Smooth muscle cell (in vitro differentiated cells): ENCODE results near the gene TMEM225B. TPM values are rescaled to one million over a fixed set of nuclear protein-coding genes. Genes with fewer than 3 reads are reported as not detected.

Experiments used
- DNase-seq: peaks from one replicate; lab custom pipeline; 2025; ENCODE audit not compliant: unreplicated experiment; lab: John Stamatoyannopoulos, UW
- H2AFZ ChIP-seq: fragments of 200-600 bp; sonication (generic); 2 replicates; pipeline ENCODE4 v1.6.0; 2016; ENCODE audit warnings: antibody characterized with exemption, low read depth, mild to moderate bottlenecking
- H3F3A ChIP-seq: fragments of 200-600 bp; sonication (generic); 2 replicates; pipeline ENCODE4 v1.6.0; 2017; ENCODE audit warnings: antibody characterized with exemption, low read depth
- H3K27ac ChIP-seq: fragments of 200-600 bp; sonication (generic); 2 replicates; pipeline ENCODE4 v1.5.1; 2016; ENCODE audit warnings: low read depth, mild to moderate bottlenecking
- H3K27me3 ChIP-seq: fragments of 200-600 bp; sonication (generic); 2 replicates; pipeline ENCODE4 v1.6.1; 2016; ENCODE audit warnings: low read depth, mild to moderate bottlenecking
- H3K36me3 ChIP-seq: fragments of 200-600 bp; sonication (generic); 2 replicates; pipeline ENCODE4 v1.5.1; 2016; ENCODE audit warnings: low read depth
- H3K4me1 ChIP-seq: fragments of 200-600 bp; sonication (generic); 2 replicates; pipeline ENCODE4 v1.5.1; 2016; ENCODE audit warnings: low read depth
- H3K4me2 ChIP-seq: fragments of 200-600 bp; sonication (generic); 2 replicates; pipeline ENCODE4 v1.6.0; 2016; ENCODE audit warnings: mild to moderate bottlenecking
- H3K4me3 ChIP-seq: fragments of 200-600 bp; sonication (generic); 2 replicates; pipeline ENCODE4 v1.5.1; 2016; ENCODE audit warnings: mild to moderate bottlenecking
- H3K79me2 ChIP-seq: fragments of 200-600 bp; sonication (generic); 2 replicates; pipeline ENCODE4 v1.6.0; 2016; ENCODE audit warnings: low read depth, mild to moderate bottlenecking
- H3K9ac ChIP-seq: fragments of 200-600 bp; sonication (generic); 2 replicates; pipeline ENCODE4 v1.6.0; 2016; ENCODE audit warnings: low read depth
- H3K9me3 ChIP-seq: fragments of 200-600 bp; sonication (generic); replicated peaks from 2 replicates; pipeline ENCODE4 v1.5.1; 2016; ENCODE audit warnings: low read depth
- H4K20me1 ChIP-seq: fragments of 200-600 bp; sonication (generic); 2 replicates; pipeline ENCODE4 v1.6.0; 2016; ENCODE audit warnings: low read depth
- WGBS: methylation state at CpG from one replicate; pipeline ENCODE4 v1.1.7; 2016; ENCODE audit warnings: low lambda C conversion rate; 5-methylcytosine and 5-hydroxymethylcytosine counted together
- polyA plus RNA-seq: library from polyadenylated mRNA; unstranded; fragments of >200 nt; fragmentation: Nextera tagmentation; extraction: Ambion mirVana; gene quantifications from 2 replicates; pipeline ENCODE4 v1.2.1, GENCODE V29; 2016
- total RNA-seq: library from RNA; depleted of rRNA; stranded (reverse); fragments of >200 nt; gene quantifications from 2 replicates; pipeline ENCODE4 v1.2.3, GENCODE V29; 2014
- TF ChIP-seq, protein P1 (sequence below): fragments of 200-600 bp; sonication (generic); IDR thresholded peaks from 2 replicates; pipeline ENCODE4 v1.5.1; 2017; ENCODE audit warnings: borderline replicate concordance, mild to moderate bottlenecking, antibody characterized with exemption; ENCODE audit not compliant: insufficient read depth, poor library complexity, severe bottlenecking

The TMEM225B gene
- total and polyA plus RNA-seq, 2 experiments from 2014 or later, result 4.7 to 5.4 TPM

DNA sequence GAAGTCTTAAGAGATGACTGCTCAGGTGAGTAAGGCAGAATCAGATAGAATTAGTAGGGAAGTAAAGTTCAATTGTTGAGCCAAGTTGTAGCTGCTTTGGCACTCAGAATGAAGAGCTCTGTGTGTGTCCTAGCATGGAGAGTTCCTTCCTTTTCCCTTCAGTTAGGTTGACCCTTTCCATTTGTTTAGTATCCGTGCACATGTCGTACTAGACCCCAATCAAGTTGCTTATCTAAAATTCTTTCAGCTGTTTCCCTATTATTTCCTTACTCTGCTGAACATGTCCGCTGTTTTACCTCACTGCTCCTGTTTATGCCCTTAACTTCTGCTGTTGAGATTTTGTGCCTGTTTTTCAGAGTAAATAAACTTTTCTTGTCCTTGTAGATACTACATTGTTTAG lies 26.3 kb upstream of the TMEM225B start:
- TF ChIP-seq, protein P1, sequence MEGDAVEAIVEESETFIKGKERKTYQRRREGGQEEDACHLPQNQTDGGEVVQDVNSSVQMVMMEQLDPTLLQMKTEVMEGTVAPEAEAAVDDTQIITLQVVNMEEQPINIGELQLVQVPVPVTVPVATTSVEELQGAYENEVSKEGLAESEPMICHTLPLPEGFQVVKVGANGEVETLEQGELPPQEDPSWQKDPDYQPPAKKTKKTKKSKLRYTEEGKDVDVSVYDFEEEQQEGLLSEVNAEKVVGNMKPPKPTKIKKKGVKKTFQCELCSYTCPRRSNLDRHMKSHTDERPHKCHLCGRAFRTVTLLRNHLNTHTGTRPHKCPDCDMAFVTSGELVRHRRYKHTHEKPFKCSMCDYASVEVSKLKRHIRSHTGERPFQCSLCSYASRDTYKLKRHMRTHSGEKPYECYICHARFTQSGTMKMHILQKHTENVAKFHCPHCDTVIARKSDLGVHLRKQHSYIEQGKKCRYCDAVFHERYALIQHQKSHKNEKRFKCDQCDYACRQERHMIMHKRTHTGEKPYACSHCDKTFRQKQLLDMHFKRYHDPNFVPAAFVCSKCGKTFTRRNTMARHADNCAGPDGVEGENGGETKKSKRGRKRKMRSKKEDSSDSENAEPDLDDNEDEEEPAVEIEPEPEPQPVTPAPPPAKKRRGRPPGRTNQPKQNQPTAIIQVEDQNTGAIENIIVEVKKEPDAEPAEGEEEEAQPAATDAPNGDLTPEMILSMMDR, result no peak
- Histone ChIP-seq H2AFZ (no peak overlapping the region), H3K79me2 (peaks cover 23% of the 10 kb centered on the region), H3K4me3 (no peak overlapping the region), H3K9ac (no peak overlapping the region), H3K4me2 (no peak overlapping the region), H3K27me3 (no peaks in the 10 kb centered on the region), H4K20me1 (peaks cover 74% of the 10 kb centered on the region), H3K9me3 (no peaks in the 10 kb centered on the region), H3K4me1 (no peaks in the 10 kb centered on the region), H3F3A (peaks cover 22% of the 10 kb centered on the region), H3K27ac (no peak overlapping the region), H3K36me3 (peaks cover 12% of the 10 kb centered on the region)
- 99% methylated on average over 3 of the region's 3 CpGs for WGBS
- no peak for DNase-seq

DNA sequence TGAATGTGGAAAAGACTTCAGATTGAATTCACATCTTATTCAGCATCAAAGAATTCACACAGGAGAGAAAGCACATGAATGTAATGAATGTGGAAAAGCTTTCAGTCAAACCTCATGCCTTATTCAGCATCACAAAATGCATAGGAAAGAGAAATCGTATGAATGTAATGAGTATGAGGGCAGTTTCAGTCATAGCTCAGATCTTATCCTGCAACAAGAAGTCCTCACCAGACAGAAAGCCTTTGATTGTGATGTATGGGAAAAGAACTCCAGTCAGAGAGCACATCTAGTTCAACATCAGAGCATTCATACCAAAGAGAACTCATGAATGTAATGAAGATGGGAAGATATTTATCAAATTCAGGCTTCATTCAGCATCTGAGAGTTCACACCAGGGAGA lies 24.8 kb upstream of the TMEM225B start:
- Histone ChIP-seq H3K4me2 (no peak overlapping the region), H3K36me3 (peaks cover 12% of the 10 kb centered on the region), H3K9me3 (no peaks in the 10 kb centered on the region), H3F3A (peaks cover 24% of the 10 kb centered on the region), H3K27me3 (no peaks in the 10 kb centered on the region), H3K4me3 (no peak overlapping the region), H3K79me2 (peaks cover 15% of the 10 kb centered on the region), H2AFZ (no peak overlapping the region), H3K9ac (no peak overlapping the region), H3K4me1 (no peaks in the 10 kb centered on the region), H4K20me1 (peaks cover 61% of the 10 kb centered on the region), H3K27ac (no peak overlapping the region)
- 100% methylated on average over 1 of the region's 1 CpG for WGBS
- DNase-seq, result no peak
- TF ChIP-seq, protein P1, result no peak

DNA sequence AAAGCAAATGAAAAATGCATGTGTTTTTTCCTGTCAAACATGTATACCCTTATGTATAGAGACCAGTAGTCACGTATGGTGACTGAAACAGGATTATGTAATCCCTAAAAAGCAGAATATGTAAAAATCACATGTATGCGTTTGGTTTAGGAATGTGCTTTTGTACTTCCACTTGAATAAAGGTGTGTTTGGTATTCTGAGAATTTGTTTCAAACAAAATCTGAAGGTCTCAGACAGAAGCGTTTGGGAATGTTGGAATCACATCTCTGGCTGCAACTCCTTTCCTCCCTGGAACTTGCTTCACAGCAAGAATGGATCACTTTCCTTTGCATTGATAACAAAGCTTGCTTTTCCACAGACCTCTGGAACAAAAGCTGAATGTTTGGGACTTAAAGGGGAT lies 21.8 kb upstream of the TMEM225B start:
- Histone ChIP-seq H3K79me2 (no peaks in the 10 kb centered on the region), H3K4me3 (no peak overlapping the region), H4K20me1 (peaks cover 31% of the 10 kb centered on the region), H3K4me1 (peaks cover 4% of the 10 kb centered on the region), H3K4me2 (no peak overlapping the region), H2AFZ (no peak overlapping the region), H3K36me3 (peaks cover 11% of the 10 kb centered on the region), H3F3A (peaks cover 20% of the 10 kb centered on the region), H3K9ac (no peak overlapping the region), H3K27me3 (no peaks in the 10 kb centered on the region), H3K27ac (no peak overlapping the region), H3K9me3 (no peaks in the 10 kb centered on the region)
- 78% methylated on average over 3 of the region's 3 CpGs for WGBS
- DNase-seq, result no peak
- TF ChIP-seq, protein P1, result no peak

DNA sequence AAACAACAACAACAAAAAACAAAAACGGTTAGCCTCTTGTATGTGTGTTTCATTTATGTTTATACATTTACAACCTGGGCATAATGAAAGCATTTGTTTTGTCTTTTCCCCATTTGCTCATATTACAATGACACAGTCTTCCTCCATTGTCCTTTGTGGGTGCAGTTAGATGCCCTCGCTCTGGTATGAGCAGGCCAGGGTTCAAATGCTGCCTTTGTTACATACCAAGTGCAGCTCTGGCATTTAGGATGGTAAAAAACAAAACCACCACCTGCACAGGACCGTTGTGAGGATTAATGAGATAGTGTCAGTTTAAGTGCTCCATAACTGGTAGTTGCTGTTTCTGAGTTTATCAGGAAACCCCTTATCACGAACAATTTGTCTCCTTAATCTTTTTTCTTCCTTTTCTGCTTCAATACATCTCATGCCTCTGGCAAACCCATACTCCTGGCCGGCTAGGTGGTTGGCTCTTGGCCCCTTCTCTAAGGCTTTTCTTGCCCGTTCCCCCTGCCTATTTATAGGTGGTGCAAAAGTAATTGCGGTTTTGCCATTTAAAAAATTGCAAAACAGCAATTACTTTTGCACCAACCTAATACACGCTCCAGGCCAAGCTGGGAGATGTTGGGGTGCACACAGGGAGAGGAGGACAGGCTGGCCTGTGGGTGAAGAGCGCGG lies 18.6 kb upstream of the TMEM225B start:
- Histone ChIP-seq H2AFZ (no peak overlapping the region), H3K27me3 (no peaks in the 10 kb centered on the region), H3F3A (peaks cover 18% of the 10 kb centered on the region), H3K79me2 (no peaks in the 10 kb centered on the region), H3K4me2 (peak overlapping the region; percentile 96), H3K4me3 (peak overlapping the region; percentile 67), H3K27ac (no peak overlapping the region), H3K4me1 (peaks cover 4% of the 10 kb centered on the region), H3K36me3 (no peaks in the 10 kb centered on the region), H3K9me3 (no peaks in the 10 kb centered on the region), H3K9ac (no peak overlapping the region), H4K20me1 (peaks cover 12% of the 10 kb centered on the region)
- 71% methylated on average over 10 of the region's 10 CpGs for WGBS
- no peak for DNase-seq
- TF ChIP-seq, protein P1, result no peak
